GM11168 (cell line): ENCODE results near the gene RBM8A.
"Not testable (repeated sequence)": the region's sequence is repeated elsewhere in the genome, so short reads cannot be mapped to it uniquely, and the experiment has no call there.

ENCODE experiments used
- in situ Hi-C: fragments of 300-500 bp; cut with MboI; formaldehyde crosslinking; loops from one replicate; pipeline ENCODE4 v1.12.0; 2022; ENCODE audit warnings: low sequenced_read_pairs; ENCODE audit not compliant: unreplicated experiment

The RBM8A gene

GRCh38 chr1:145920297-145920696, 7.0 kb downstream of the RBM8A start:
- in situ Hi-C loops, result not testable (repeated sequence)

GRCh38 chr1:145918992-145919939, 8.0 kb downstream of the RBM8A start:
- in situ Hi-C loops, result no loop called here

GRCh38 chr1:145918144-145918991, 8.9 kb downstream of the RBM8A start, which contains the start of gene PEX11B:
PEX11B (minus strand) TSS chr1:145918717; CDS start chr1:145918688, 29 bp downstream.
- in situ Hi-C loops, result no loop called here

GRCh38 chr1:145917595-145917994, 9.7 kb downstream of the RBM8A start:
- in situ Hi-C loops, result no loop called here

- in situ Hi-C loops, result no loop called here
Measured at GRCh38 chr1:145916745-145917144, 10.5 kb downstream of the RBM8A start.

- in situ Hi-C loops, result no loop called here
Measured at GRCh38 chr1:145912128-145912641, 15.1 kb downstream of the RBM8A start.

- in situ Hi-C loops, result no loop called here
Measured at GRCh38 chr1:145908653-145909052, 18.6 kb downstream of the RBM8A start.

GRCh38 chr1:145906954-145907753, 20.1 kb downstream of the RBM8A start:
- in situ Hi-C loops, result no loop called here

- in situ Hi-C loops, result no loop called here
Measured at GRCh38 chr1:145901312-145902021, 25.8 kb downstream of the RBM8A start.

- in situ Hi-C loops, result no loop called here
Measured at GRCh38 chr1:145898756-145899155, 28.5 kb downstream of the RBM8A start.

- in situ Hi-C loops, result no loop called here
Measured at GRCh38 chr1:145897969-145898368, 29.3 kb downstream of the RBM8A start.

- in situ Hi-C loops, result no loop called here
Measured at GRCh38 chr1:145895471-145895870, 31.8 kb downstream of the RBM8A start.

- in situ Hi-C loops, result no loop called here
Measured at GRCh38 chr1:145893306-145894055, 33.8 kb downstream of the RBM8A start.

GRCh38 chr1:145892486-145893087, 34.7 kb downstream of the RBM8A start:
- in situ Hi-C loops, result no loop called here

GRCh38 chr1:145891587-145892485, 35.4 kb downstream of the RBM8A start:
- in situ Hi-C loops, result no loop called here

GRCh38 chr1:145891143-145891542, 36.1 kb downstream of the RBM8A start:
- in situ Hi-C loops, result no loop called here

- in situ Hi-C loops, result no loop called here
Measured at GRCh38 chr1:145889722-145890121, 37.6 kb downstream of the RBM8A start.
